HG03460 (cell line): ENCODE measurements around the gene ANAPC13.

Source experiments
- ATAC-seq: cut with Tn5 transposase; IDR thresholded peaks from one replicate; pipeline ENCODE4 v1.9.1; 2021; ENCODE audit not compliant: unreplicated experiment

The ANAPC13 gene, protein sequence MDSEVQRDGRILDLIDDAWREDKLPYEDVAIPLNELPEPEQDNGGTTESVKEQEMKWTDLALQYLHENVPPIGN

DNA sequence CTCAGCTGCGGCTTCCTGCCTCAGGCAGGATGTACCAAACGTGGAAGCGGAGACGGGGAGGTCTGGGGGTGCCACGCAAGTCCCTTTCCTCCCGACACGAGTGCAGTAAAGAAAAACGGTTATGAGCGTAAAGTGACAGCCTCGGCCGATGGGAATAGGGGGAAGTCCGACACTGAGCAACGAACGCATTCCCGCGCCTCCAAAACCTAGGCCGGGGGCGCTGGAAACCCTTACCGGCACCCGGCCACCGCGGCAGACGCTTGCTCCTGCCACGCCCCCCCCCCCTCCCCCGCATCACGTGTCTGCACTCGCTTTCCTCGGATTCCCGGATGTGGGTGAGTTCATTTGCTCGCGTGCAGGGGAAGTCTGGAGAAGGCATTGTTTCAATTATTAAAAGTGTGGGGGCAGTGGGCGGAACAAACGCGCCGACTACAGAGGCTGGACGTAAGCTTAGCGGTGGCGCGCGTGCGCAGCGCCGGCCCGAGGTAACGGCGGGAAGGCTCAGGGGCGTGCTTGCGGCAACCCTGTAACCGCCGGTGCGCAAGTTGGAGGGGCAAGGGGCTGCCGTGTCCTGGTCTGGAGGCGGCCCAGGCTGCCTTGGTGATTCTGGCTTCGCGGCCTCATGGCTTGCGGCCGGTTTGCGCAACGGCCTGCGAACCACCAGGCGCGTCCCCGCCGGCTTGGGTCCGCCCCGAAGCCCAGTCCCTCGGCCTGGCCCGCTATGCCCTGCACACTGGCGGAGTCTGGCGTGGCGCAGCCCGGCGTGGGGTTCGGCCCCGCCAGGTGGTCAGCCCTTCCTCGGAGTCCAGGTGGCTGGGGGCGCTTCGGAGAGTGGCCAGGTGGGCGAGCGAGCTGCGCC lies at the start of gene ANAPC13, which contains the start of gene CEP63:
Gene ANAPC13 (minus strand): TSS at position 268 of the 859 bp plus-strand sequence. CDS start 3,081 bp downstream, outside the sequence.
Gene CEP63 (plus strand): TSS at position 340 of the 859 bp plus-strand sequence. CDS start 9,264 bp downstream, outside the sequence.
- peak; percentile 79 for ATAC-seq

DNA sequence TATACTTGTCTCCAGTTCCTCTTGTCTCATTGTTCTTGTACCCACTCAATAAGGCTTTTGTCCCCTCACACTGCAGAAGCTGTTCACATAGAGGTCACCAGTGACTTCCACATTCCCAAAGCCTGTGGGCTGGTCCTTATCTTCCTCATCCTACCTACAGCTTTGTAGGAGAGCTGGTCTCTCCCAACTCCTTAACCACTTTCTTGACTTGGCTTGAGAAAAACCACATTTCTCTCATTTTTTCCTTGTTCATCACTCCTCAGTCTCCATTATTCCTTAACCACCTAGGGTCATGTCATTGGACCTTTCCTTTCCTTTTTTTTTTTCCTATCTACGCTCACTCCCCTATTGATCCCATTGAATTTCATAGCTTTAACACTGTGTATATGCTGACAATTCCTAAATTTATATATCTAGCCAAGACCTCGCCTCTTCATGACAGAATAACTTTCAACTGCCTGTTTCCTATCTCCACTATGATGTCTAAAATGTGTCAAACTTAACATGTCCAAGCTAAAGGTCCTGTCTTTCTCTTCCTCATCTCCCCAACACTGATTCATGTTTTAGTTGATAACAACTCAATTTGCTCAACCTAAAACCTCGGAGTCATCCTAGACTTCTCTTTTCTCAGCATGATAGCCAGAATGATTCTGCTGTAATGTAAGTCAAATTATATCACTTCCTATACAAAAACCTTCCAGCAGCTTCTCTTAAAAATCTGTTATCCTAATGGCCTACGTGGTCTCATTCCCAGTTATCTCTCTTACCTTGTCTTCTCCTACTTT lies 49.6 kb upstream of the ANAPC13 start:
- ATAC-seq: no peak

DNA sequence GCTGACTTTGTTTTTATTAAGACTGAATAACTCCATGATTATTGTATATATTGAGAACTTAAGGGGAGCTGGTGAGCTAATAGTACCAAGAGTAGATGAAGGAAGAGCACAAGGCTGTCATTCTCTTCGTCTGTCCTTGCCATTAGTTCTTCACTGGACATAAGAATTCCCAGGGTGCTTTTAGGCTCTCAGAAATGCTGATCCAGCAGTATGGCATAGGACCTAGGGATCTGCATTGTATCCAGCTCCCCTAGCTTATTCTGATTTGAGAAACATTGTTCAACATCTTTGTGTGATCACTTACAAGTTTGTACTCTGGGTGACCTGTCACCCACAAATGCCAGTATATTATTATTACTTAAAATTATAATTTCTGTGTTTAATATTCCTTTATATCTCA lies 47.7 kb upstream of the ANAPC13 start:
- ATAC-seq: no peak

DNA sequence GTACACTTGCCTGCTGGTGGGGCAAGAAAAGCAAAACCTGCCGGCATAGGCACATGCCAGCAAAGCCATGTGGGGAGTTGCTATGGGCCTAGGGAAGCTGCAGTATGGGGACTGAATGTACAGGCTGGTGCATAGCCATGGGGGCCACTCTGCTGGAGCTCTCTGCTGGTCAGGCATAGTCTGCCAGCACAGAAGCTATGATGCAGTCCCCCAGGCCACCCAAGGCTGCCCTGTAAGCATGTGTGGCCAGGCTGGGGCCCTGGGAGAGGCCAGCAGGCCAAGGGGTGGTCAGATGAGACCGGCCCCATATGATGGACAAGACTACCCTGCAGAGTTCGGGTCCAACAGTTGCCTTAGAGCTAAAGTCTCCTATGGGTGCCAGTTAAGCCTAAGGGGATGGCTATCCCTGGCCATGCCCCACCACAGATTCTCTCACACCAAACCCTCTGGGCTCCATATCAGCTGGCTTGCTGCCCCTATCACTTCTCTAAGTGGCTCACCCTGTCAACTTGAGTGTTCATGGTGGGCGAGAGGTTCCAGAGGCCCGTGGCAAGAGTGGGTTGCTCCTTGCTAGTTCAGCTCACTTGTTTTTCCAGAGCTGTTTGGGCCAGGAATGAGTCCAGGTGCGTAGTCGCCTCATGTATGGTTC lies 41.9 kb upstream of the ANAPC13 start:
- no peak for ATAC-seq

DNA sequence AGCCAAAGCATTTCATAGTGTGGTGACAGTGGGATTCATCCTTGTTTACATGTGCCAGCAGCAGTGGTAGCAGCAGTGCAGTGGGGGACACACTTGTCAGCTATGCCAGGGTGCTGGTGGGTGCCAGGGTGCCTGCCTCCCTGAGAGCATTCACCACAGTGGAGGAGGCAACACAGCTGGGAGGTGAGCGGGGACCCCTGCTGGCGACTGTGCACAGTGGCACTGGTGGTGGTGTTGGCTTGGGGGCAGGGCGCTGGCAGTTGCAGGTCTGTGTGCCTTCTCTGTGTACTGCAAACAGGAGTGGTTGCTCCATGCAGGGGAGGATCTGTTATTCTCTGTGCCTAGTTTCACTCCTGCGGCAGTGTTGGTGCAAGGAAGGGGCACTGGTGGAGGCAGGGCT lies 41.3 kb upstream of the ANAPC13 start:
- no peak for ATAC-seq

DNA sequence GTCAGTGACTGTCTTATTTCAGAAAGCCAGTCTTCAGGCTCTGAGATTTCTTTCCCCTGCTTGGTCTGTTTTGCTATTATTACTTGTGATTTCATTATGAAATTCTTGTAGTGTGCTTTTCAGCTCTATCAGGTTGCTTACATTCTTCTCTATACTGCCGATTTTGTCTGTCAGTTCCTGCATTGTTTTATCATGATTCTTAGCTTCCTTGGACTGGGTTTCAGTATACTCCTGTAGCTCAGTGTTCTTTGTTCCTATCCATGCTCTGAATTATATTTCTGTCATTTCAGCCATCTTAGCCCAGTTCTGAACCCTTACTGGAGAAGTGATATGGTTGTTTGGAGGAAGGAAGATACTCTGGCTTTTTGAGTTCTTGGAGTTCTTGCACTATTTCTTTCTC lies 40.5 kb upstream of the ANAPC13 start:
- no peak for ATAC-seq

DNA sequence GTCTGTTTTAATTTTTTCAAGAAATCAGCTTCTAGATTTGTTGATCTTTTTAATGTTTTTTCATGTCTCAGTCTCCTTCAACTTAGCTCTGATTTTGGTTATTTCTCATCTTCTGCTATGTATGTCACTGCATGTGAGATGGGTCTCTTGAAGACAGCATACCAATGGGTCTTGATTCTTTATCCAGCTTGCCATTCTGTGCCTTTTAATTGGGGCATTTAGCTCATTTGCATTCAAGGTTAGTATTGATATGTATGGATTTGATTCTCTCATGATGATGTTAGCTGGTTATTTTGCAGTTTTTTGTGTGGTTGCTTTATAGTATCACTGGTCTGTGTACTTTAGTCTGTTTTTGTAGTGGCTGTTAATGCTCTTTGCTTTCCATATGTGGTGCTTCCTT lies 39.5 kb upstream of the ANAPC13 start:
- no peak for ATAC-seq

DNA sequence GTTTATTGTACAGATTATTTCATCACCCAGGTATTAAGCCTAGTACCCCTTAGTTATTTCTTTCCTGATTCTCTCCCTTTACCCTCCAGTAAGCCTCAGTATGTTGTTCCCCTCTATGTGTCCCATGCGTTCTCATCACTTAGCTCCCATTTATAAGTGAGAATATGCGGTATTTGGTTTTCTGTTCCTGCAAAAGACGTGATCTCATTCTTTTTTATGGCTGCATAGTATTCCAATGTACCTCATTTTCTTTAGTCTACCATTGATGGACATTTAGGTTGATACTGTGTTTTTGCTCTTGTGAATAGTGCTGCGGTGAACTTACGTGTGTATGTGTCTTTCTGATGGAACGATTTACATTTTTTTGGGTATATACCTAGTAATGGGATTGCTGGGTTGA lies 36.8 kb upstream of the ANAPC13 start:
- no peak for ATAC-seq

DNA sequence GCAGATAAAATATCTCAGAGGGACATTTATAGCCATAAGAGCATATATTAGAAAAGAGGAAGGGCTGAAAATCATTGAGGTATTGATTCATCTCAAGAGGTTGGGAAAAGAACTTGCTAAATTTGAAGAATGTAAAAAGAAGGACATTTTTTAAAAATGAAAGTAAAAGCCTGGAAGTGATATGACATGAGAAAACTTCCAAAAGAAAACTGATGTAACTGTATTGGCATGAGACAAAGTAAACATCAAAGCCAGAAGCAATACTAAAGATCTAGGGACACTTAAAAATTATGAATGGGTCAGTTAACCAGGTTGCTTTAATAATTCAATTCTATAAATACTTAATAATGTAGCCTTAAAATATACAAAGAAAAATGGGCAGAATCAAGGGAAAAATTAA lies 32.0 kb upstream of the ANAPC13 start:
- ATAC-seq: no peak

DNA sequence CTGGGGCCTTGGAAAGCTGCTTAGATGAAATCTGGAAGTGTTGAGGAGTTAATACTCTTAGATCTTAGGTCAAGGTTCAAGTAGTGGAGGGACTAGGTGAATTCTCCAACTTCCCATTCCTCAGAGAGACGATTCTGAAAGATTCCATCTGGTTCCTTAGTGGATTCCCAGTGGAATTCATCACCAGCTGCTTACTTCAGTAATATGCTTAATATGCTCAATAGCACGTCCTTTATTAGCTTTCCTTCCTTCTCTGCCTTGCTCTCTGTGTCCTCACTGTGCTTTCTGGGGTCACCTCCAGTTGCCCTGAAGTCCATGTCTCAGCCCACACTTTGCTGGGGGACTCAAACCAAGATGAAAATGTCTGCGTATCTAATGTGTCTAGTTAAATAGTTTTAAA lies 31.1 kb upstream of the ANAPC13 start:
- no peak for ATAC-seq

DNA sequence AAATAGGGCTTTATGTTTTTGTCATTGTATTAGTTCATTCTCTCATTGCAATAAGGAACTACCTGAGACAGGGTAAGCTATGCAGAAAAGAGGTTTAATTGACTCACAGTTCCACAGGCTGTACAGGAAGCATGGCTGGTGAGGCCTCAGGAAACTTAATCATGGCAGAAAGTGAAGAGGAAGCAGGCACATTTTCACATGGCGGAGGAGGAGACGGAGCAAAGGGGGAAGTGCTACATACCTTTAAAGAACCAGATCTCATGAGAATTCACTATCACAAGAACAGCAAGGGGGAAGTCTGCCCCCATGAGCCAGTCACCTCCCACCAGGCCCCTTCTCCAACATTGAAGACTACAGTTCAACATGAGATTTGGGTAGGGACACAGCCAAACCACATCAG lies 25.7 kb upstream of the ANAPC13 start:
- no peak for ATAC-seq

DNA sequence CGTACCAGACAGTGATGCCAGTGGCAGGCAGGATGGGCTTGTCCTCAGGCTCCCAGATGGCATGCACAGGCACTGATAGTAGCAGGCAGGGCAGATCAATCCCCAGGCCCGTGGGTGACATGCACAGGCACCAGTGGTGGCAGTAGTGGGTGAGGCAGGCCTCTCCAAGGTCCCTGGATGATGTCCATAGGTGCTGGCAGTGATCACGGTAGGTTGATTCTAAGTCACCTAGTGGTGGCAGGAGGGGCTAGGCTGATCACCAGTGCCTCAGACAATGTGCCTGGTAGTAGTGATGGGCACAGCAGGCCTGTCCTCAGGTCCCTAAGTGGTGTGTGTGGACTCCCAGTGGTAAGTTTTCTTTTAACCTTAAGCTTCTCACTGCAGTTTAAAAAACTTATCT lies 19.7 kb upstream of the ANAPC13 start:
- ATAC-seq: no peak

DNA sequence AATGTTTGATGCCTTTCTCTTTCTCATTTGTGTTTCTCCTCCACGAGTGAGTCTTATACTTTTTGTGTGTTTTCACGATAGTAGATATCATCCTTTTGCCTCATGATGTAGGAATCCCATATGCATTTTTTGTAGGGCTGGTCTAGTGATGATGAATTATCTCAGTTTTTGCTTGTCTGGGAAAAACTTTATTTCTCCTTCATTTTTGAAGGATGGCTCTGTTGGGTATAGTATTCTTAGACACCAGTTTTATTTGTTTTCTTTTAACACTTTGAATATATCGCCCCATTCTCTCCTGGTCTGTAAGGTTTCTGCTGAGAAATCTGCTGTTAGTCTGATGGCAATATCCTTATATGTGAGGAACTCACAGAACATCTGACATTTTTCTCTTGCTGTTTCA lies 18.3 kb upstream of the ANAPC13 start:
- no peak for ATAC-seq

DNA sequence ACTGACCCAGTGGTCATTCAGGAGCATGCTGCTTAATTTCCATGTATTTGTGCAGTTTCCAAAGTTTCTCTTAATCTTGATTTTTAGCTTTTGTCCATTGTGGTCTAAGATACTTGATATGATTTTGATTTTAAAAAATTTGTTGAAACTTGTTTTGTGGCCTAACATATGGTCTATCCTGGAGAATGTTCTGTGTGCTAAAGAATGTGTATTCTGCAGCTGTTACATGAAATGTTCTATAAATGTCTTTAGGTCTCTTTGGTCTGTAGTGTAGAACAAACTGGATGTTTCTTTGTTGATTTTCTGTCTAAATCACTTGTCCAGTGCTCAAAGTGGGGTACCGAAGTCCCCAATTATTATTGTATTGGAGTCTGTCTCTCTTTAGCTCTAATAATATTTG lies 17.5 kb upstream of the ANAPC13 start:
- no peak for ATAC-seq

DNA sequence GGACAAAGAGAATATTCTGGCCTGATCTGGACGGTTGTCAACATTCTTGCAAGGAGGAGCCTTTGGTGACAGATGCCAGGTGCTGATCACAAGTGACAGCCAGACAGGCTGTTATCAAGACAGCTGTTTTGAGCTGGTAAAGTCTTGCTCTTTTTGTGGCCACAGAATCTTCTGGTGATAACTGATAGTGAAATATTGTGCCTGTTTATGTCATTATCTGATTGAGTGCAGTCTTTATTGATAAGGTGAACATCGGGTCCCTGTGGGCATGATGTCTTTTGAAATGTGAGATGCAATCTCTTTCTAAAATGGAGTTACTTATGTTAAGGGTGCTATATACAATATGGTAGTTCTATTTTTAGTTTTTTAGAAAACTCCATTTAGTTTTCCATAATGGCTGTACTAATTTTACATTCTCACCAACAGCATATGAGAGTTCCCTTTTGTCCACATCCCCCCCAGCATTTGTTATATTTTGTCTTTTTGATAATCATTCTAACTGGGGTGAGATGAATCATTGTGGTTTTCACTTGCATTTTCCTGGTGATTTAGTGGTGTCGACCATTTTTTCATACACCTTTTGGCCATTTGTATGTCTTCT lies 10.8 kb upstream of the ANAPC13 start:
- no peak for ATAC-seq

DNA sequence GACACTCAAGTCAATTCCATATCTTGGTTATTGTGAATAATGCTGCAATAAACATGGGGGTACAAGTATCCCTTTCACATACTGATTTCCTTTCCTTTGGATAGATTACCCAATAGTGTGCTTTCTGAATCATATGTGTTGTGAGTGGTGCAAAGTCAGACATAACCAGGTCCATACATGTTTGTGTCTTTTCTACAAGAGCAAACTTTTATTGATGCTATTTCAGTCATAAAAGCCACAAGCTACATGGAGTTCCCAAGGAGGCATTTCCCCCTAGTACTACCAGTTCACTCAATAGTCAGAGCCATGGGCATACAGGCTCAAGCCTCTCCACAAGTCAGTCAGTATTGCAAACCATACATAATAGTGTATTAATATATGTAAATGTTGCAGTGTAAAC lies 10.2 kb upstream of the ANAPC13 start:
- ATAC-seq: no peak

DNA sequence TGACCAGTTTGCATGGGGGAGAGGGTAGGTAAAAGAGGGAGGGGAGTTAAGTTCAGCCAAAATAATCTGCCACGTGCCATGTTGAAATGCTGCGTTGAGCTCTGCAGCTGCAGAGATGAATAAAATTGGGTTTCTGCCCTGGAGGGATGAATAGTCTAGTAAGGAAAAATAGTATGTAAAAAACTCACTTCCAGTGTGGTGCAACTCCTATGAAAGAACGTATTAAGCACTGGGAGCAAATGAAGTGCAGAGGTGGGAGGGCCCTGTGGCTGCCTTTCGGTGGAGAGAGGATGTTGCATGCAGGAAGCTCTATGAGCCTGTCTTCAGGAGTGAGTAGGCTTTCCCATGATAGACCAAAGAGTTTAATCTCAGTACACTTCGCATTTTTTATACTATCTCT lies 8.7 kb upstream of the ANAPC13 start:
- ATAC-seq: no peak

DNA sequence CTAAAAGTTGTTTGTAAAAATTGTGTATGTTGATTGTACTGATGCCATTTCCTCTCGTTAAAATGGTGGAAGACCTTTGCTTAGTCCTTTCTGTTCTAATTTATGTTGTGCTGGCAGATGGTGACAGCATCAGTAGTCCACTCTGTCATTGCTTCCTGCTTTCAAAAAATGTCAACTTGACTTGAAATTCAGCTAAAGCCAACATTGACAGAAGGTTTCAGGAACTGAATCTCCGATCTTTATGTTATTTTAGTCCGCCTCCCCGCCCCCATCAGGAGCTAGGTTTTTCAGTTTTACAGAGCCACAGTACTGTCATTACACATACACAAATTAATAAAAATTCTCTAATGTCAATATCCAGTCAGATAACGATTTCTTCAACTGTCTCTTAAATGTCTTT lies 1.6 kb upstream of the ANAPC13 start:
- ATAC-seq: no peak

DNA sequence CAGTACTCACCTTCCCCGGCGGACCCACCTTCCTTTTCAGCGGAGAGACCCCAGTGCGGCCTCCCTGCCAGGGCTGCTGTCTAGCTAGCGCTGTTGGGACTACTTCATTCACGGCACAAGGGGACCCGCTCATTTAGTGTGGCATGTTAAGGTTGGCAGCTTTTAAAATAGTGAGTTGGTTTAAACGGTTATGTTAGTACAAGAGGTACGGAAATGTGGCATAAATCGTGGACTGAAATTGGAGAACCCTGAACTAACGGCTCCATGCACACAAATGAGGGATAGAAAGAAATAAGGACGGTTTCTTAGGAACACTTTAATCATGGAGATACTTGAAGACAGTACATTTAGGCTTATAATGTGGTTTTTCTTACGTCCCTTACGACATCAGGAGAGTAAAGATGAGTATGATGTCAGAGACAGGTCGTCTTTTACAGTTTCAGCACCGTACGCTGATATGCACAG lies 824 bp upstream of the ANAPC13 start:
- ATAC-seq: peak; percentile 11

DNA sequence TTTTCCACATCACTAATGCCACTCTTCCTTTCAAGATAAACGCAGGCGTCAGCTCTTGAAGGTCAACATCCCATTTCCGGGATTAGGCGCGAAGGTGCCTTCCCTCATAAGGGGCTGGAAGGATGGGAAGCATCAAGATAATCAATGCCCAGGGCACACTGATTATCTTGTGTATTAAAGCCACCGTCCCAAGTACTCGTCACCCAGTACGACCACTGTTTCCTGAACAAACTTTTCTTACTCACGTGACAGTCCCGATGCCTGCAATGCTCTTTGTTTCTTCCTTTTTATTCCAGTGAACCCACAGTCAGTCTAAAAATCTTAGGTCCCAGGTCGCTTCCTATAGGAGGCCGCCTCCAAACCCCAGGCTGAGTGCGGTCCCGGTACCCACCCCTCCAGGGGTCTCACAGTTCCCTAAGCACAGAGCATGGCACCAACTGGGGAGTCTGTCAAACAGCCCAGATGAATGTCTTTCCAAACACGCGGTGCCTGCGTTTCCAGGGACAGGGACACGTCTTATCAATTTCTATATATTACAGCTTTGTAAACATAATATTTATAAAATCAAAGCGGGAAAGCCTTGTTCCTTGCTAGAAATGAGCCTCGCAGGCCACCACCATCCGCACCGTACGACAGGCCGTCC lies 589 bp downstream of the ANAPC13 start:
- peak; percentile 7 for ATAC-seq
